Fibroblast of the aortic adventitia (primary cell): ENCODE data around the gene TGFA. TPM values are rescaled to one million over a fixed set of nuclear protein-coding genes. Genes with fewer than 3 reads are reported as not detected.

ENCODE experiments used
- DNase-seq: peaks from one replicate; pipeline ENCODE4 v3.0.0-alpha.2; 2010; ENCODE audit warnings: low read depth
- H3K4me3 ChIP-seq: 2 replicates; pipeline ENCODE4 v1.5.1; 2011; ENCODE audit warnings: low read depth, mild to moderate bottlenecking, control low read depth, low read length, moderate library complexity
- total RNA-seq: library from RNA; depleted of rRNA; stranded (reverse); fragments of >200 nt; gene quantifications from 2 replicates; pipeline ENCODE4 v1.2.3, GENCODE V29; 2012; ENCODE audit warnings: low replicate concordance
- TF ChIP-seq, protein P1 (sequence below): IDR thresholded peaks from 2 replicates; pipeline ENCODE4 v1.5.1; 2011; ENCODE audit warnings: mild to moderate bottlenecking, low read length, control low read depth, inconsistent platforms; ENCODE audit not compliant: insufficient read depth

TGFA gene
- total RNA-seq: not detected in 2 replicates

DNA sequence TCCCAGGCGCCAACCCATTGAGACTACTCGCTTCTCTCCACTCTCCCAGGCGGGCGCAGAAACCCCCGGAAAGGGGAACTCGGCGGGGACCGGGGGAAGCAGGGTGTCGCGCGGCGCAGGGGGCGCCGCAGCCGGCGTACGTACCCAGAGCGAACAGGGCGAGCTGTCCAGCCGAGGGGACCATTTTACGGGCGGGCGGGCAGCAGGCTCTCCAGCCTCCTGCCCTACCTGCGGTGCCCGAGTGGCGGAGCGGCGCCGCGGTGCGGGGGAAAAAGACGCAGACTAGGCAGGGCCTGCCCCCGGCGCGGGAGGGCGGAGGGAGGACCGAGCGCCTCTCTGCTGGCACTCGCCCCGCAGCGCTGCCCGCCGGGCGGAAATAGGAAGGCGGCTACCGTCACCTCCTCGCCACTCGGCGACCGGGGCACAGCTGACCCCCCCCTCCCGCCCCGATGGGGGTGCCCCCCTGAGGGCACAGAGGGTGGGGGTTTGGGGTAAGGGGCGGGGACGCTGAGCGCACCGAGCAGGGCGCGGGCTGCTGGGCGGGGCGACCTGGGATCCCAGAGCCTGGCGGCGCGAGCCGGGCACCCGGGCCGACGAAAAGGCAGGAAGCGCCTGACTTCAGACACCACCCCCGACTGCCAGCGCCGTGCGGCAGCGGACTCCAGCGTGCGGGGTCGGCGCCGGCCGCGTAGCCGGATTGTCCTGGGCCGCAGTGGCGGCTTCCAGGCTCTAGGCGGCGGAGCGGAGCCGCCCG is at the start of gene TGFA:
TSS of gene TGFA (minus strand) at position 243 of the 754 bp plus-strand sequence. CDS start at position 184, 59 bp downstream.
- TF ChIP-seq, protein P1, sequence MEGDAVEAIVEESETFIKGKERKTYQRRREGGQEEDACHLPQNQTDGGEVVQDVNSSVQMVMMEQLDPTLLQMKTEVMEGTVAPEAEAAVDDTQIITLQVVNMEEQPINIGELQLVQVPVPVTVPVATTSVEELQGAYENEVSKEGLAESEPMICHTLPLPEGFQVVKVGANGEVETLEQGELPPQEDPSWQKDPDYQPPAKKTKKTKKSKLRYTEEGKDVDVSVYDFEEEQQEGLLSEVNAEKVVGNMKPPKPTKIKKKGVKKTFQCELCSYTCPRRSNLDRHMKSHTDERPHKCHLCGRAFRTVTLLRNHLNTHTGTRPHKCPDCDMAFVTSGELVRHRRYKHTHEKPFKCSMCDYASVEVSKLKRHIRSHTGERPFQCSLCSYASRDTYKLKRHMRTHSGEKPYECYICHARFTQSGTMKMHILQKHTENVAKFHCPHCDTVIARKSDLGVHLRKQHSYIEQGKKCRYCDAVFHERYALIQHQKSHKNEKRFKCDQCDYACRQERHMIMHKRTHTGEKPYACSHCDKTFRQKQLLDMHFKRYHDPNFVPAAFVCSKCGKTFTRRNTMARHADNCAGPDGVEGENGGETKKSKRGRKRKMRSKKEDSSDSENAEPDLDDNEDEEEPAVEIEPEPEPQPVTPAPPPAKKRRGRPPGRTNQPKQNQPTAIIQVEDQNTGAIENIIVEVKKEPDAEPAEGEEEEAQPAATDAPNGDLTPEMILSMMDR: peak; percentile 70
- no peak for DNase-seq
- peak within 1 kb of the TSS; percentile 64 for H3K4me3 ChIP-seq

DNA sequence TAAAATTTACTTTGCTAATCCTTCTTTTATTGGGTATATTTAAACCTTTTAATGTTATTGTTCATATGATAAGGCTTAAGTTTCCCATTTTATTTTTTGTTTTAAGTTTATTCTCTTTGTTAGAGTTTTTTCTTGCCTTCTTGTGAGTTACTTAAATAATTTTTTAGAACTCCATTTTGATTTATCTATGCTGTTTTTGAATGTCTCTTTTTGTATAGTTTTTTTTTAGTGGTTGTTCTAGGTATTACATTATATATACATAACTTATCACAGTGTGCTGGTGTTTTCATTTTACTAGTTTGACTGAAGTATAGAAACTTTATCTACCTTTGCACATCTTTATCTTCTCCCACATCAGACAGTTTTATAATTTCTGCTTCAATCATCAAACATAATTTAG is 49.4 kb upstream of the TGFA start:
- TF ChIP-seq, protein P1: no peak
- no peak for DNase-seq
- no peak overlapping the region for H3K4me3 ChIP-seq

DNA sequence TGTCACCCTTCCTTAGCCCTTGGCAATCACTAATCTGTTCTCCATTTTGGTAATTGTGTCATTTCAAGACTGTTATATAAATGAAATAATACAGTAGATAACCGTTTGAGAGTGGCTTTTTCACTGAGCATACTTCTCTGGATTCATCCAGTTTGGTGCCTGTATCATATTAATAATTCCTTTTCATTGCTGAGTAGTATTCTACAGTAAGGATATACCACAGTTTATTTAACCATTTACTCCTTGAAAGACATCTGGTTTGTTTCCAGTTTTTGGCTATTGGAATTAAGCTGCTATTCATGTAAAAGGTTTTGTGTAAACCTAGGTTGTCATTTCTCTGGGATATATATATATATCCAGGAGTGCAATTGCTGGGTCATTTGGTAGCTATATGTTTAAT is 44.6 kb upstream of the TGFA start:
- TF ChIP-seq, protein P1: no peak
- no peak overlapping the region for H3K4me3 ChIP-seq
- no peak for DNase-seq

DNA sequence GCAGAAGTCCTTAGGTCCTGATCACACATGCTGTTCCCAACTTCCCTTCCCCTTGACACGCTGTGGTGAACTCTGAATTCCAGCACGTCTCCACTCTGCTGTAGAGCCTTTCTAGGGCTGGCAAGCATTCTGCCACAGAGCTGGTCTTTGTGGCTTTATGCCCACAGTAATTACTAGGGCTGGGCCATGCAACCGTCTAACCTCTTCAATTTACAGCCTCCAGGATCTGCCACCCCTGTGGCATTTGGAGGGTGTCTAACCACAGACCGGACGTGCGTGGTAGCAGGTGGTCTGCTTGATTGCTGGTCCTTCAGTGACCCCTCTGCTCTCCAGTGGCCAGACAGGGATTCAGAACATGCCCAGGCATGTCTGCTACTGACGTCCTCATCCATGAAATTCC is 43.1 kb upstream of the TGFA start:
- DNase-seq: no peak
- no peak overlapping the region for H3K4me3 ChIP-seq
- TF ChIP-seq, protein P1: no peak

DNA sequence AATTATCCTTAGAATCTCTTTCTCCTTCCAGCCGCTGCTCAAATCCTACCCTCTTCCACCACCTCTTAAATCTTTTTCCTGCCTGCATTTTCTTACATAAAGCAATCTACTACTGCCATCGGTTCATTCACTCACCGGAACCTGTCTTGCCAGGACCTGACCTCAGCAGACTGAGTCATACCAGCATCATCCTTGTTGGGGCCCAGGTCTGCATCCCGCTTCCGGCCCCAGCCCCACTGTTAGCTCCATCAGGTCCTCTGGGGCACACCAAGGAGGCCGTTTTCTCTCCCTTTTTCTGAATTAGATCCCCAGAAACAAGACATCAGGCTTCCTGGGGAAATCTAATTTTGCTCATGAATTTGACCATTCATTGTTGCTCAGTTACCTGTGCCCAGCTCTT is 42.7 kb upstream of the TGFA start:
- no peak for DNase-seq

DNA sequence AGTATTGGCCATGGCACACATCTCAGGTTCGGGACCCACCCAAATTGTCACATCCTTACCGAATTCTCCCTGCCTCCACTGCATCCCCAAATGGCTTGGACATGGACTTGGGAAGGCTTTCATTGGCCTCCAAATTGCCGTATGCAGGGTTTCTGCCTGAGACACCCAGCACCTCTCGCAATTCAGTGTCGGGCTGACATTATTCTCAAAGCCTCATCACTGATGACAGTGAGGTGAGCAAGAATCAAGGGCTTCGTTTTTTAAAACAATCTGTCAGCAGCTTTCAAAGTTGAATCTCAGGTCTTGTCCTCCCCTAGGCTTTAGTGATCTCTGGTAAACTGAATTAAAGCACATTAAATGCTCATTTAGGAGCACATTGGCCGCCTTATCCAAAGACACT is 29.5 kb upstream of the TGFA start:
- TF ChIP-seq, protein P1: no peak
- DNase-seq: no peak
- no peak overlapping the region for H3K4me3 ChIP-seq

More for the DNA sequence above, 42.7 kb upstream of the TGFA start:
- H3K4me3 ChIP-seq: no peak overlapping the region
- TF ChIP-seq, protein P1: no peak
